Suppressor macrophage (primary cell): Measurements from ENCODE around the gene ATP6V1C2.

Source experiments
- DNase-seq, 4 experiments: peaks; one replicate each; pipeline ENCODE4 v3.0.0-alpha.2; 2020 to 2022
- total RNA-seq, 17 experiments: gene quantifications; one replicate each; lab custom pipeline; 2026; ENCODE audit warnings: mixed read lengths in 6 of 17, inconsistent platforms in 3 of 17; lab: John Stamatoyannopoulos, UW

Gene ATP6V1C2, protein sequence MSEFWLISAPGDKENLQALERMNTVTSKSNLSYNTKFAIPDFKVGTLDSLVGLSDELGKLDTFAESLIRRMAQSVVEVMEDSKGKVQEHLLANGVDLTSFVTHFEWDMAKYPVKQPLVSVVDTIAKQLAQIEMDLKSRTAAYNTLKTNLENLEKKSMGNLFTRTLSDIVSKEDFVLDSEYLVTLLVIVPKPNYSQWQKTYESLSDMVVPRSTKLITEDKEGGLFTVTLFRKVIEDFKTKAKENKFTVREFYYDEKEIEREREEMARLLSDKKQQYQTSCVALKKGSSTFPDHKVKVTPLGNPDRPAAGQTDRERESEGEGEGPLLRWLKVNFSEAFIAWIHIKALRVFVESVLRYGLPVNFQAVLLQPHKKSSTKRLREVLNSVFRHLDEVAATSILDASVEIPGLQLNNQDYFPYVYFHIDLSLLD
- 0.07 to 3.0 (median 0.24) reads per million in 17 experiments for total RNA-seq

DNA sequence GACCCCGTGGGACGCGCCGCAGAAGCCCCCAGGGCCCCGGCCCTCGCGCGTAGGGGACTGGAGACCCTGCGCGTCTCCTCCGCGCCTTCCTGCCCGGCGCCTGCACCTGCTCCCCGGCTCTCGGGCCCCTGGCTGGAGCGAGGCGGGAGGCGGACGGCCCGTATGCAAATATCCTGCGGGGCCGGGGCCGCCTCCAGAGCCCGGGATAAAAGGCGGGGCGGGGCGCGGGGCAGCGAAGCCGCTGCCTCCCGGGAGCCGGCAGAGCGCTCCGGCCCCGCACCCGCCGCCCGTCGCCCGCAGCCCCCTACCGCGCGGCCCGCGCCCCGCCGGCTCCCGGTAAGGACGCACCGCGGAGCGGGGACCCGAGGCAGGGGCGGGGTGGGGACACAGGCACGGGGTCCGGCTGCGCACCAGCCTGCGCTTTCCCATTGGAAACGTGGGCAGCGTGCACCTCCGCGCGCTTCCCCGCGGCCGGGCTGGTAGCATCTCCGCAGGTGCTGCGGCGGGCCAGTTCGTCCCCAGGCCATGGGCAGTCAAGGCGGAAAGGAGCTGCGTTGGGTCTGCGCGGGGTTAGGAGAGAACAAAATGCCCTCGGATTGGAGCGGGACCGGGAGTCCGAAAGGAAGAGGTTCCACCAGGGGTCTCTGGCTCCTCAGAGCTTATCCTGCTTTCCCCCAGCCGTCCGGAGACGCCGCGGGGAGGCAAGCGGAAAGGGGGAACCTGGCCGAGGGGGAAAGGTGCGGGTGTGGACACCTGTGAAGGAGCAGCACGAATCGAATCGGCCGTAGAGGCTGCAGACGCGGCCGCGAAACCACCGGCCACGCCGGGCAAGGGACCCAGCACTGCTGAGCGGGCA is at the start of gene ATP6V1C2:
Gene ATP6V1C2 (plus strand): TSS at position 235 of the 856 bp plus-strand sequence. CDS start 1,220 bp downstream, outside the sequence.
- peak; percentile 13 to 58 (median 28) for DNase-seq

DNA sequence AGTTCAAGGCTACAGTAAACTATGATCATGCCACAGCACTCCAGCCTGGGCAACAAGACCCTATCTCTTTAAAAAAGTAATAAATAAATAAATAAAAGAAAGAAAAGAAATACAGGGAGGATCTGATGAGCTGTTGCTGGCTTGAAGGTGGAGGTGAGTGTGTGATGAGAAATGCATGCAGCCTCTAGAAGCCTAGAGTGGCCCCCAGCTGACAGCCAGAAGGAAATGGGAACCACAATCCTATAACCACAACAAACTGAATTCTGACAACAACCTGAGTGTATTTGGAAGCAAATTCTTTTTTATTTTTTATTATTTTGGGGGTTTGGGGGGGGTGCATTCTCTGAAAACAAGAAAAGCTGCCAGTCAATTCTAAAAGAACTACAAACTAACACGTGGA is 46.3 kb upstream of the ATP6V1C2 start:
- DNase-seq = no peak

DNA sequence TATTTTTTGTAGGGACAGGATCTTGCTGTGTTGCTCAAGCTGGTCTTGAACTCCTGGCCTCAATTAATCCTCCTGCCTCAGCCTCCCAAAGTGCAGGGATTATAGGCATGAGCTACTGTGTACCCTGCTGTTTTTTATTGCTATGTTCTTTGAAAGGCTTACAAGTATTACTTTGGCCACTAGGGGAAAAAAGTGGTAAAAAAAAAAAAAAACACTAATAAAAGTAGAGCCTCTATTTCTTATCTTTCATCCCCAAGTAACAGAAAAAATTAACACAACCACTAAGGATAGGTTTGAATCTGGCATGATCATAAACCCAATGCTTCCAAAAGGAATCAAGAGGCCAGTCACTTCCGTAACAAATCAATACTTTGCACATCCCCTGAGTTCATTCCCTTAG is 43.2 kb upstream of the ATP6V1C2 start:
- no peak for DNase-seq

DNA sequence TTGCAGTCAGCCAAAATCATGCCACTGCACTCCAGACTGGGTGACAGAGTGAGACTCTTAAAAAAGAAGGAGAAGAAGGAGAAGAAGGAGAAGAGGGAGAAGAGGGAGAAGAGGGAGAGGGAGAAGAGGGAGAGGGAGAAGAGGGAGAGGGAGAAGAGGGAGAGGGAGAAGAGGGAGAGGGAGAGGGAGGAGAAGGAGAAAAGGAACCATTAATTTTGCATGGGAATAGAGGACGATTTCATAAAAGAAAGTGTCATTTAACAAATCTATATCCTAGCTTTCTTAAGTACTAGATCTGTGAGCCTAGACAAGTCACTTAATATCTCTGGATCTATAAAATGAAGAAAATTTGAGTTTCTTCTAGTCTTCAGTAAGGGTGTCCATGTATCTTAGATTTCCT is 41.2 kb upstream of the ATP6V1C2 start:
- DNase-seq = no peak

DNA sequence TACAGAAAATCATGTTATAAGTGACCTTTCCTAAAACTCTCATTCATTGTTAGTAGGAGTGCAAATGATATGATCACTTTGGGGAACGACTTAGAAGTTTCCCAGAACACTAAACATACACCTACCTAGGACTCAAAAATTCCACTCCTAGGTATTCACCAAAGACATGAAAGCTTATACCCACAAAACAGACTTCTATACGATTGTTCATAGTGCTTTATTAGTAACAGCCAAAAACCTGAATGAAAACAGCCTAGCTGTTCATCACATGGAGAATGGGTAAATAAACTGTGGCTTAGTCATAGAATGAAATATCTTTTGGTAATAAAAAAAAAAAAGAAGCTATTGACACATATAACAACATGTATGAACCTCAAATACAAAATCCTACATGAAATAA is 40.5 kb upstream of the ATP6V1C2 start:
- DNase-seq = no peak

DNA sequence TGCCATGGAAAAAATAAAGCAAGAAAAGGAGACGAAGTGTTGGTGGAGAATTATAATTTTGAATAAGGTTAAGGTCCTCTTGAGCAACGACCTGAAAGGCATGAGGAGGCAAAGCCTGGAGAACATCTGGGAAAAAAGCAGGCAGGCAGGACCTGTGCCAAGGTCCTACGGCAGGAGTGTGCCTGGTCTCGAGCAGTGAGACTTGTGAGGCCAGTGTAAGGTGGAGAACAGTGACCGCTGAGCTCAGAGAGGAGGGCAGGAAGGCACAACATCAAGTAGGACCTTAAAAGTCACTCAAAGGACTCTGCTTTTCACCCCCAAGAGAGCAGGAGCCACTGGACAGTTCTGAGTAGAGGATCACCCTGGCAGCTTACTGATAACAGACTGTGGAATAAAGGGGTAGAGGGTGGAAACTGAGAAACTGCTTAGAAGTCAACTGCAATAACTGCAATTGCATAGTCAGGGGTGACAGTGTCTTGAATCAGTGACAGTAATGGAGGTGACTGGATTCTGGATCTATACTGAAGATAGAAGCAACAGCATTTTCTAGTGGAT is 35.2 kb upstream of the ATP6V1C2 start:
- no peak for DNase-seq

DNA sequence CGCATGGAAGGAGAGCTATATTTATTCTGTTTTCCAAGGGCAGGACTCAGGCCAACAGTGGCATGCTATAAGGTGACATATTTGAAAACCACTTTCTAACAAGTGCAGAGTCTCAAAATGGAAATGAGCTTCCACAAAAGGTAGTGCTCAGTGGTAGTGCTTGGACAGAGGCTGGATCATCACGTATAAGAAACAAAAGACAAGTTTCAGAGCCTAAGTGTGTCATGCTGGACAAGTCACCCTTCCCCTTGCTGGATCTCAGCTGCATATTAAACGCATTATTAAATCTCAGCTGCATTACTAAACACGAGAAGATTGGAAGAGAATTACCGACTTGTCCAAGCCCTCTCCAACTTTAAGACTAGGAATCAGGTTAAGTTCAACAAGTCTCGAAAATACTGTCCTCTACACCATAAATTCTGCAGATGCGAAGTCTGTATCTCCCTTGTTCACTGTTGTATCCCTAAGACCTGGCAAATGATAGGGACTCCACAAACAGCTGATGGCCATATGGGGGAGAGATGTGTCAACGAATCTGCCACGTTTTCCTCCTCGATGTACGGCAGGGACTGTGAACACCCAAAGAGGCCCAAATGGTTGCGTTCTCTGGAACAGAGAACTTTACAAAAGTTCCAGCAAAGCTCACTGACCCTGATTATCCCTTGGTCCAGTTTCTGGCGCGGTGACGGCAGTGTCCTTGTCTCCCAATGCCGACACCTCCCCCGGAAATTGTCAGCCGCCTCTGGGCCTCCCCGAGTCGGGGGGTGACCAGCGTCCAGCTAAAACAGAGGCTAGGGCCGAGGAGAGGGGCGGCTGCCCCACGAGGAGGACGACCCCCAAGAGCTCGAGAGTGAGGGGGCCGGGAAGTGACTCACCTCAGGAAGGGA is 32.3 kb upstream of the ATP6V1C2 start:
- DNase-seq = peak; percentile 24 to 55 (median 38)

DNA sequence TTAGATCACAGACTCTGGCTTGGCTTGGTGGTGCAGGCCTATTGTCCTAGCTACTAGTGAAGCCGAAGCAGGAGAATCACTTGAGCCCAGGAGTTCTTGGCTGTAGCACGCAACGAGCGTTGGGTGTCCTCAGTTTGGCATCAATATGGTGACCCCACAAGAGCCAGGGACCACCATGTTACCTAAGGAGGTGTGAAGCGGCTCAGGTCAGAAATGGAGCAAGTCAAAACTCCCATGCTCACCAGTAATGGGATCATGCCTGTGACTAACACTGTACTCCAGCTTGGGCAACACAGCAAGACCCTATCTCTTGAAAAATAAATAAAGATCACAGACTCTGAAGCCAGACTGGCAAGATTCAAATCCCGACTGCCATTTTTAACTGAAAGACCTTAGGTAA is 29.9 kb upstream of the ATP6V1C2 start:
- no peak for DNase-seq

DNA sequence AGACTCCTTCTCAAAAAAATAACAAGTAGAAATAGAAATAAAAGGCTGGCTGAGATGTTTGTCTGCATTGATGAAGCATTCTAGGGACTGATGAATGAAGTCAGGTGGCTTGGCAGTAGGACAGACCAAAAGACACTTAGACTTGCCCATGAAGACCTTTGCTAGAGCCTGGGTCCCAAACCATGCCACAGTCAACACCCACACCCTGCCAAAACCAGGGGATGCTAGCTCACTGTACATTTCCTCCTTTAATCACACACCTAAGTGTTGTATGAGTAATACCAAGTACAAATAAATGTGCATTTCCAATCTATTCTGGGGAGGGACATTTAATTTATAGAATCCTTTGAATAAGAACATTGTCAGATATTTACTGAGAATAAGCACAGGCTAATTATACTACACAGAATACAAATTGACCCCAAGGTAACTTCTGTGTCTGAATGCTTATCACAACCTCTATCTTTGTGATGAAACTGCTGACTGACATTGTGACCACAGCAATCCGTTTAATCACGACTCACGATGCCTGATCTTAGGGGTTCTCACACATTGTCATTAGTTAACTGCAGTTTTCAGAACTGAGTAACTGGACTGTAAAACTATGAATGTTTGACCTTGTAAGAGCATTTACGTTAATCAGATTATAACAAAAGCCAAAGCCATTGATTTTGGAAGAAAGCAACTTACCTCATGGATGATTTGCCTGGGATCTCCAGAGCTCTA is 21.2 kb upstream of the ATP6V1C2 start:
- no peak for DNase-seq

DNA sequence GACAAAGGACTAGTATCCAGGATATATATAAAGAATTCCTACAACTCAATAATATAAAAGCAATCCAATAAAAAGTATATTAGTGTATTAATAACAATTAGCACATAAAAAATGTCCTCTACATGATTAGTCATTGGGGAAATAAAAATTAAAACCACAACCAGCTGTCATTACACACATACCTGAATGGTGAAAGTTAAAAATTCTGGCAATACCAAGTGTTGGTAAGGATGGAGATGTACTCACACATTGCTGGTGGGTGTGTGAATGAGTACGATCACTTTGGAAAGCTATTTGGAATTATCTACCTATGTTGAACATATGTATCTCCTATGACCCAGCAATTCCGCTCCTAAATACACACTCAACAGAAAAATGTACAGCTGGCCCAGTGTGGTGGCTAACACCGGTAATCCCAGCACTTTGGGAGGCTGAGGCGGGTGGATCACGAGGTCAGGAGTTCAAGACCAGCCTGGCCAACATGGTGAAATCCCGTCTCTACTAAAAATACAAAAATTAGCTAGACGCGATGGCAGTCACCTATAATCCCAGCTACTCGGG is 17.3 kb upstream of the ATP6V1C2 start:
- DNase-seq = no peak

DNA sequence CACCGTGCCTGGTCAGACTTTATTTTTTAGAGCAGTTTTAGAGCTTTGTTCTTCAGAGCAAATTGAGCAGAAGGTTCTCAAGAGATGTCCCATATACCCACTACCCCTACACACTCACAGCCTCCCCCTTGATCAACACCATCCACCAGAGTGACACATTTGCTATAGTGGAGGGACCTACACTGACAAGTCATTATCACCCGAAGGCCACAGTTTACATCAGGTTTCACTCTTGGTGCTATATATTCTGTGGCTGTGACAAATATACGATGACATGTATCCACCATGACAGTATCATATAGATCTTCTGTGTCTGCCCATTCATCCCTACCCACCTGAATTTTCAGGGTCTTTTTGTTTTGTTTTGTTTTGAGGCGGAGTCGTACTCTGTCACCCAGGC is 15.4 kb upstream of the ATP6V1C2 start:
- DNase-seq = no peak

DNA sequence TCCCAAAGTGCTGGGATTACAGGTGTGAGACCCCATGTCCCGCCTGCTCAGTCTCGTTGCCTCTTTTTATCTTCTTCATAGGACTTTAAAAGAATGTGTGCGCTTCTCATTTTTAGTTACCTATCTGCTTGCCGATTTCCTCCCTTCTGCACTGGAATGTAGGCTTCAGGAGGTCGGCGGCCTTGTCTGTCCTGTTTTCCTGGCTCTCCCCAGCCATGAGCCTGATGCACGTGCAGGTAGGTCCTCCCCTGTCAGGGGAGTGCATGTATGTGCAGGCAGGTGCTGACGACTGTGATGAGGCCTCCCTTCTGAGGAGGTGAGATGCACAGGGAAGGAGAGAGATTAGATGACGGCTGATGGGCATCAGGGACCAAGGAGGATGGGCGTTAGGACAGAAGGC is 13.6 kb upstream of the ATP6V1C2 start:
- no peak for DNase-seq

DNA sequence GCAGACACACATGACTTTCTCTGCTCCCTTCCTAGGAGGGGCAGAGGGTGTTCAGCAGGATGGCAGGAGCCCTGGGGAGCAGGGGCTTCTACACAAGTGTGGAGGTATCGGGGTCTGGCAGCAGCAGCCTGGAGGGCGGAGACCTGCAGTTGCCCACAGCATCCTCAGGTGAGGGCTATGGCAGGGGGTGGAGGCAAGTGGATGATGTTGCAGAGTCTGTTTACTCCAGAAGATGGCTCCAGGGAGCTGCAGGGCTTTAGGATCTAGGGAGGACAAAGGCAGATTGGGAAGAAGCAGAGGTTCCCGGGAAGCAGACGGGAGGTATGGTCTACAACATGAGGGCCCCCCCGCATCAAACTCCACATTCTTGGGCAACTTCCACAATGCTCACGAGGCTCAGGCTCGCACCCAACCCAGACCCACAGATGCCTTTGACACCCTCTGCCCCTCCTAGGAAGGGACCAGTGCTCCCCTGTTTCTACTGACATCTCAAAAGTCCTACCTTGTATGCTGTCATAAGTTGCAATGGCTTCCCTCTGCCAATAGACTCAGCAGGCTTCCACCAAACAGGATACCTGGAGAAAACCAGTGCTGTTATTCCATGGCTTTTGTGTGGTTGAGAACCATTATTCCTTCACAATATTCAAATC is 12.0 kb upstream of the ATP6V1C2 start:
- DNase-seq = peak in 3 of 4 experiments; percentile 8 to 20 (median 19)

DNA sequence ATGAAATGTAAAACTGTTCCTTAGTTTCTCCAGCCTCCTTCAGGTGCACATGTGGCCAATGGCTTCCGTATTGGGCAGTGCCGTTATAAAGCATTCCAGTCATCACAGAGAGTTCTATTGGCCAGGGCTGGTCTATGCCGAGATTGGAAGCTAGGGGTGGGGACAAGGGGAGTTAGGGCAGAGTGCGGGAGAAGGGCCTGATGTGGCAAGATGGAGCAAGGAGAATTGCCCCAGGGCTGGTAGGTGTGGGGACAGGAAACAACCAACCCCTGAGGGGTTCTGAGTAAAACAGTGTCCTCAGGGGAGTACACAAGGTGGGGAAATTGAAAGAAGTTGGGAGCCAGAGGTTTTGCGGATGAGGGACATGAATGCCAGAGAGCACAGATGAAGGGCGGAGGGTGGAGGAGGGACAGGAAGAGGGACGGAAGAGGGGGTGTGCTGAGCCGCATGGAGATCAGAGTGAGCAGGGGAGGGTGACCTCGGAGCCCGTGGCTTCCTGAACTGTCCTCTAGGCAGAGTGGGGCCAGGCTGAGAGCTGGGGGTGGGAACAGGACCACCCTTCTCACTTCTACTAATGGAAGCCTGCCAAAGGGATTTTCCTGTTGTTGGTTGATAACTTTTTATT is 9.1 kb upstream of the ATP6V1C2 start:
- DNase-seq = peak in 3 of 4 experiments; percentile 5 to 27 (median 12)

DNA sequence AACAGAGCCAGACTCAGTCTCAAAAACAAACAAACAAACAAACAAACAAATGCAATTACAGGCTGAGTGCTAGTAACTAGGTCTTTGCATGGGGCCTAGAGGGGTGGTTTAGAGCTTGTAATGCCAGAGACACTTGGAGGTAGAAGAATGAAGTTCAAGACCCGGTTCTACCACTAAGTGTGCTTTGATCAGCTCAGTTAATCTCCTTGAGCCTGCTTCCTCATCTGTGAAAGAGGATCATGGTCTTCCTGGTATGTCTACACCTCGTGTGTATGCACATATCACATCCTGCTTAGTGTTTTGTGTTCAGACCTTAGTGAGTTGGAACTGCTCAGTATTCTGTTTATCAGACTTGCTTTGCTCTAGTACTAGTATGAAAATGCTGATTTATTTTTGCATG is 4.8 kb upstream of the ATP6V1C2 start:
- peak; percentile 15 to 52 (median 42) for DNase-seq

DNA sequence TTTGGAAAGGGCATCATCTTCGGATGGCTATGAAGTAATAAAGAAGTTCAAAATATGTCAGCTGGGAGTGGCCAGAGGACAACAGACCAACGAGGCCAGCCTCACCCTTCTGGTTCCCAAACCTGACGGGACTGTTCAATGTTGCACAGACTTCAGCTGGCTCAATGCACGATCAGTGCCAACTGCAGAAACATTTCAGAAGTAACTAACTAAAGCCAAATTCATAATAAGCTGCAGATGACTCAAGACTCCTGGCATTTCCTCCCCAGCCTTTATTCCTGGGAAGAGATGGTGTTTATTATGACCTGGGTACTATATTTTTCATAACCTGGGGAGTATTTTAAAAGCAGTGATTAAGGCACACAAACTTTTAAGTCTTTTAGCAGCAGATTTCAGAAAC is 3.8 kb upstream of the ATP6V1C2 start:
- no peak for DNase-seq

DNA sequence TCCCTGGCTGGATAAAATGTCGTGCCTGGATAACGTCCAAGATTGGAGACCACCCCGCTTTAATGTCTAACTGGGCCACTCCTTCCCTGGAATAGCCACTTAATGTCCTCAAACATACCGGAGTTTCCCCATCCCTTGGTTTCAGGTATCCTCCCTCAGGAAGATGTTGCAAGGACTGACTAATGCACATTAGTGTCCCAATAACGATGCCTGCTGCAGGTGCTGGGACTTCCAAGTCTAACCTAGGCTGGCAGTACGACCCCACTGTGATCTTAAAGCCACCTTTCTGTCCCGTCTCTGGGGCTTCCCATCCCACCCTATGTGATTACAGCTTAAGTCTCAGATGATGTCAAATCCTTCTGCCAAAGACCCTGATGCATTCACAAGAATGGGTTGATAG is 1.1 kb upstream of the ATP6V1C2 start:
- no peak for DNase-seq

DNA sequence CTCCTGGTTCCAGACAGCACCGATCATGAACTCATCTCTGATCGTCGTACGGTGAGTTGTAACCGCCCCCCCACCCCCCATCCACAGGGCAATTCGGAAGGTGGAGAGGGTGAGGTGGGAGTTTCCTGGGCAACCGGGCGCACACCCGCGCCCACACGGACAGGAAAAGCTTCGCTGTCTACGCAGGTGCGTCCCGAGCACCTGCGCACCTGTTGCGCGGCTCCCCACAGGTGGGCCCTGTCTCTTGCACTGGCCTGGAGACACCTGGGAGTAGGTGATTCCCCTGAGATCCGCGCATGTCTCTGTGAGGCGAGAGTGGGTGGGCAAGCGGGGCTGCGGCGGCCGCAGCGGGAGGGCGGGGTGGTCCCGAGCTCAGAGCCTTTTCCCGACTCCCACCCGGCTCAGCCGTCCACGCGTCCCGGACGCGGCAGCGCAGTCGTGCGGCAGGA is 459 bp upstream of the ATP6V1C2 start:
- DNase-seq = no peak

DNA sequence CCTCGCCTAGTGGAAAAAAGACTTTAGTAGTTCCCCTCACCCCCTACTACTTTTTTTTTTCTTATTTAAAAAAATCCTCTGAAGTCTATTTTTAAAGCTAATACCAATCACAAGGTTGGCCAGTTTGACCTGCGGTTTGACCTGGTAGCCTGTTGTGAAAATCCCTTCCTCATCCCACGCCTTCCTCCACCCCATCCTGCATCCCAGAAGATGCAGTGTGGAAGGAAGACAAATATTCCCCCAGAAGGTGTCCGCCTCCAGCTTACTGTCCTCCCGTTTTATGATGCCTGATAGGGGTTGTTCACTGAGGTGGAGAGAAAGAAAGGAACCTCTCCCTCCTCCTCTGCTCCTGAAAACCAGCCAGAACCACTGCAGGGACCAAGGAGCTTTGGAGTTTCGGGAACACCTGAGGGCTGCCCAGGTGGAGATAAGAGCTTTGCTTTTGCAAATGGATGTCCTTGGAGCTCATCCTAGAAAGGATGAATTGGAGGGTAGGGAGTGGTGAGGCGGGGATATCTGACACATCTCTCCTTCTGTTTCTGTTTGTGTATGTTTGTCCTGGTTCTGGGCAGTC is 909 bp downstream of the ATP6V1C2 start:
- peak in 3 of 4 experiments; percentile 14 to 34 (median 20) for DNase-seq
